ENCODE data around the gene AFF1.

AFF1 gene

DNA sequence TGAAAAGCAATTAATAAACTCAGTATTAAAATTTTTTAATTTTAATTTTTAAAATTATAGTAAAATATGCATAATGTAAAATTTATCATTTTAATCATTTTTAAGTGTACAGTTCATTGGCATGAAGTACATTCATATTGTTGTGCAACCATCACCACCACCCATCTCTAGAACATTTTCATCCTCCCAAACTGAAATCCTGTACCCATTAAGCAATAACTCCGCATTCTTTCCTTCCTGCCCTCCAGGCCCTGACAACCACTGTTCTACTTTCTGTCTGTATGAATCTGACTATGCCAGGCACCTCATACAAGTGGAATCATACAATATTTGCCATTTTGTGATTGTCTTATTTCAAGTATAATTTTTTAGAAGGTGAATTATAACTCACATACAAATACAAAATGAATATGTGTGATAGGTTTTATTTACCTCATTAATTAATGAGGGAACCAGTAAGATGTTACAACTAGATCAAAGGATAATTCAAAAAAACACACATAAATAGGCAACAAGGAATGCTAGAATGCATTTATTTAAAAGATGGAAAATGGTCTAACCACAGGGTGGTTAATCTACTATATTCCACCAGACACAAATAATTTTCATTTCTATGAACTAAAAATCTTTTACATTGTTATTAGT, 13.1 kb upstream of the AFF1 start:
- in situ Hi-C loops (cut with MboI; ENCODE audit: low sequenced_read_pairs, unreplicated experiment), result loop anchor here (10.0 kb wide), 1 partner anchor 313 kb away; no protein-coding TSS in a partner anchor
- TF ChIP-seq, protein P1, sequence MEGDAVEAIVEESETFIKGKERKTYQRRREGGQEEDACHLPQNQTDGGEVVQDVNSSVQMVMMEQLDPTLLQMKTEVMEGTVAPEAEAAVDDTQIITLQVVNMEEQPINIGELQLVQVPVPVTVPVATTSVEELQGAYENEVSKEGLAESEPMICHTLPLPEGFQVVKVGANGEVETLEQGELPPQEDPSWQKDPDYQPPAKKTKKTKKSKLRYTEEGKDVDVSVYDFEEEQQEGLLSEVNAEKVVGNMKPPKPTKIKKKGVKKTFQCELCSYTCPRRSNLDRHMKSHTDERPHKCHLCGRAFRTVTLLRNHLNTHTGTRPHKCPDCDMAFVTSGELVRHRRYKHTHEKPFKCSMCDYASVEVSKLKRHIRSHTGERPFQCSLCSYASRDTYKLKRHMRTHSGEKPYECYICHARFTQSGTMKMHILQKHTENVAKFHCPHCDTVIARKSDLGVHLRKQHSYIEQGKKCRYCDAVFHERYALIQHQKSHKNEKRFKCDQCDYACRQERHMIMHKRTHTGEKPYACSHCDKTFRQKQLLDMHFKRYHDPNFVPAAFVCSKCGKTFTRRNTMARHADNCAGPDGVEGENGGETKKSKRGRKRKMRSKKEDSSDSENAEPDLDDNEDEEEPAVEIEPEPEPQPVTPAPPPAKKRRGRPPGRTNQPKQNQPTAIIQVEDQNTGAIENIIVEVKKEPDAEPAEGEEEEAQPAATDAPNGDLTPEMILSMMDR (IDR thresholded peaks at IDR 0.05; ENCODE audit: borderline replicate concordance, control extremely low read depth, extremely low read depth, insufficient read depth, missing control alignments), result no peak
- no peak for DNase-seq (ENCODE audit: low spot score)

DNA sequence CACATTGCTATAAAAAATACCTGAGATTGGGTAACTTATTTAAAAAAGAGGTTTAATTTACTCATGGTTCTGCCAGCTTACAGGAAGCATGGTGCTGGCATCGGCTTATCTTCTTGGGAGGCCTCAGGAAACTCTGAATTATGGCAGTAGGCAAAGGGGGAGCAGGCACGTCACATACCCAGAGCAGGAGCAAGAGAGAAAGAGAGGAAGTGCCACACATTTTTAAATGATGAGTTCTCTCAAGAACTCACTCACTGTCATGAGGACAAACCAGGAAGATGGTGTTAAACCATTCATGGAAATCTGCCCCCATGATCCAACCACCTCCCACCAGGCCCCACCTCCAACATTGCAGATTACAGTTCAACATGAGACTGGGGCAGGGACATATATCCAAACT, 10.0 kb upstream of the AFF1 start:
- no peak for DNase-seq (ENCODE audit: low spot score)
- in situ Hi-C loops (cut with MboI; ENCODE audit: low sequenced_read_pairs, unreplicated experiment), result loop anchor here (10.0 to 25.0 kb wide), 2 partner anchors 310 to 512 kb away; no protein-coding TSS in a partner anchor
- TF ChIP-seq, protein P1 (IDR thresholded peaks at IDR 0.05; ENCODE audit: borderline replicate concordance, control extremely low read depth, extremely low read depth, insufficient read depth, missing control alignments), result no peak

DNA sequence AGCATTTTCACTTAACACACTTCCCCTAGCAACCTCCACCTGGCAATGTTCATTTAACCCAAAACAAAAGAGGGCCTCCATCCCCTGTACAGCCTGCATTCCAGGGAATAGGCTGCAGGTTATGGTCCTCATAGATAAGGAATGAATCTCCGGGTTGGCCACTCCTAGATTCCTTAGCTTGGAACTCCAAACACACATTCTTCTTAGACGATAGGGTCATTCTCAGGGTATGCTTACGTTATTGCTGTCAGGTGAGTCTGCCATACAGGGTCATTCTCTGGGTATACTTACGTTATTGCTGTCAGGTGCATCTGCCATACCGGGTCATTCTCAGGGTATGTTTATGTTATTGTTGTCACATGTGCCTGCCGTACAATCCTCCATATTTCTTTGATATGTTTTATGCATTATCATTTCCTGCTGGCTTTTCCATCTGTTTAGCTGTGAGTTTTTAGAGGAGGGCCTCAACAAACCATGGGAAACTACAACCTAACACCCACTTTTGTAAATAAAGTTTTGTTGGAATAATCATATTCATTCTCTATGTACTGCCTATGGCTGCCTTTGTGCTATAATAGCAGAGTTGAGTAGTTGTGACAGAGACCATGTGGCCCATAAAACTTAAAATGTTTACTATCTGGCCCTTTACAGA, 8.2 kb upstream of the AFF1 start:
- TF ChIP-seq, protein P1 (IDR thresholded peaks at IDR 0.05; ENCODE audit: borderline replicate concordance, control extremely low read depth, extremely low read depth, insufficient read depth, missing control alignments), result no peak
- in situ Hi-C loops (cut with MboI; ENCODE audit: low sequenced_read_pairs, unreplicated experiment), result loop anchor here (10.0 to 25.0 kb wide), 2 partner anchors 308 to 511 kb away; no protein-coding TSS in a partner anchor
- no peak for DNase-seq (ENCODE audit: low spot score)

DNA sequence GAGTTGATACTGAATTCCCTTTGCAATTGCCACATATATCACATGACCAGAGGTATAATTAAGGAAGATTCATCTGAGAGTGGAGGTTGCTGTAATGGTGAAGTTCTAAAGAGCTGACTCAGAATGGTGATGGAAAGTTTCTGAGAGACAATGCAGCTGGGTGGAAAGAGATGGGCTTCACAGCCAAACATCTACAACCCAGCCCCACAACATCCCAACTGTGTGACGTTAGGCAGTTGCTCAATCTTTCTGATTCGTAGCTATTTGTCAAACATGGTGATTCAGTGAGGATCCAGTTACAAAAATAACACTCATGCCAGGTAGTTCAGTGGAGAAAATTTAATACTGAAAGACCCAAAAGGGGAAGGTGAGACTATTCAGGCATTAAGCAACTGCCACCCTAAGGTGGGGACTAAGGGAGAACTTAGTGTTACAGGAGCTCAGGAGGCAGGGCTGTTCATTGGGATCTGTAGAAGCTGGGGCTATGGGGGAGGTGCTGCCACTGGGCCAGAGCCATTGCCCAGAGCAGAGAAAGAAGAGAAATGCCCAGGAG, 6.9 kb upstream of the AFF1 start:
- DNase-seq (ENCODE audit: low spot score), result no peak
- in situ Hi-C loops (cut with MboI; ENCODE audit: low sequenced_read_pairs, unreplicated experiment), result loop anchor here (10.0 to 25.0 kb wide), 2 partner anchors 307 to 509 kb away; no protein-coding TSS in a partner anchor

DNA sequence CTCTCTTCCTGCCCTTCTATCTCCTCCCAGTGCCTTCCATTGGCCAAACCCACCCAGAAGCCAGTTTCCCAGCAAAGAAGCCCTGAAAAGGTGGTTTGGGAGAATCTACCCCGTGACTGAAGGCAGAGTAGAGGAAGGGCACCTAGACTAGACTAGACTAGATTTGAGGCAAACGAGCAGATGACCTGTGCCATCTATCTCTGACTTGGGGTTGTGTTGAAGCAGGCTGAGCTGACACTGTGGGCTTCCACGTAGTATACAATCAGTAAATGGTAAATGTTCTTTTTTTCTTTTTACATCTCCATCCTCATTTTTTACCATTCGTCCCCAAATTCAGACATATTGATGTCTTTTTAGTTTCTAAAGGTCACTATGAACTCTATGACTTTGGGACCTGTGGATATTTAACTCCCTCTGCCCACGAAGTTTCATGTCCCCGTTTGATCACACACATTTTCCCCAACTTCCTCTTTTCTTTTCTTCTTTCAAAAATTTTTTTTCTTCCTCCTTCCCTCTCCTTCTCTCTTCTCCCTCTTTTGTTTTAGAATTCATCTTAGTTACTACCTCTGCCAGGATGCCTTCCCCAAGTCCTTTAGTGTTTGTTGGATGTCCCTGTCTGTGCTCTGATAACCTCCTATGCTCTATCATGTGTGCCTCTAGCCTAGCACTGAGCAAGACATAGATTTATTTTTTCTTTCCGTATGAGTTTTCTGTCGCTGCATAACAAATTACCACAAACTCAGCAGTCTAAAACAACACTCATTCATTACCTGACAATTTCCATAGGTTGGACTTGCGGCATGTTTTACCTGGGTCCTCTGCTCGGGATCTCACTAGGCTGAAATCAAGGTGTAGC, 6.2 kb upstream of the AFF1 start:
- in situ Hi-C loops (cut with MboI; ENCODE audit: low sequenced_read_pairs, unreplicated experiment), result loop anchor here (10.0 to 25.0 kb wide), 2 partner anchors 306 to 509 kb away; no protein-coding TSS in a partner anchor
- TF ChIP-seq, protein P1 (IDR thresholded peaks at IDR 0.05; ENCODE audit: borderline replicate concordance, control extremely low read depth, extremely low read depth, insufficient read depth, missing control alignments), result no peak
- no peak for DNase-seq (ENCODE audit: low spot score)

More for the DNA sequence above, 6.9 kb upstream of the AFF1 start:
- TF ChIP-seq, protein P1 (IDR thresholded peaks at IDR 0.05; ENCODE audit: borderline replicate concordance, control extremely low read depth, extremely low read depth, insufficient read depth, missing control alignments), result no peak
